Measurements from ENCODE around the gene CAVIN3.

GRCh38 chr11:6269994-6270393 is 50.3 kb downstream of the CAVIN3 start:
- TF ChIP-seq CTCF (IDR thresholded peaks at IDR 0.05) (no peak), POLR2A (IDR thresholded peaks at IDR 0.05) (no peak)
